CD4-positive, alpha-beta T cell (primary cell): ENCODE measurements around the gene RAB31. TPM values are rescaled to one million over a fixed set of nuclear protein-coding genes. Genes with fewer than 3 reads are reported as not detected.

Source experiments
- ATAC-seq: fragments of 200-7000 bp; cut with Tn5 transposase; one replicate; pipeline ENCODE4 v1.10.0; 2022; ENCODE audit warnings: mild to moderate bottlenecking; ENCODE audit not compliant: poor library complexity
- CTCF ChIA-PET: fragments of 350-600 bp; sonication (Branson Sonifier 250); formaldehyde crosslinking; loops from one replicate; lab custom pipeline; 2021; ENCODE audit warnings: antibody characterized with exemption, inconsistent platforms; lab: Charles Lee
- POLR2A ChIA-PET: fragments of 350-600 bp; sonication (Branson Sonifier 250); formaldehyde crosslinking; loops from one replicate; lab custom pipeline; 2021; ENCODE audit warnings: antibody characterized with exemption, inconsistent platforms; lab: Charles Lee
- DNase-seq, 14 experiments: peaks; one replicate each; pipeline ENCODE4 v3.0.0-alpha.2; 2013 to 2020; ENCODE audit warnings: mixed read lengths in 2 of 14
- H3K27ac ChIP-seq, 2 donors: one replicate each; pipeline versions ENCODE4 v1.5.1 to v1.7.0; 2013; ENCODE audit warnings: low read length in 2 of 2, low read depth in 1 of 2, mild to moderate bottlenecking in 1 of 2
- H3K27me3 ChIP-seq, 2 experiments: 1 replicate in 1 of 2; 2 replicates in 1 of 2; pipeline versions ENCODE4 v1.6.1 to v1.7.0; 2013; ENCODE audit warnings: low read length in 2 of 2, control low read depth in 1 of 2, mild to moderate bottlenecking in 1 of 2, moderate library complexity in 1 of 2; ENCODE audit not compliant: insufficient read depth in 2 of 2, control insufficient read depth in 1 of 2
- H3K36me3 ChIP-seq: one replicate; pipeline ENCODE4 v1.6.1; 2013; ENCODE audit warnings: low read length, control low read depth; ENCODE audit not compliant: insufficient read depth
- H3K4me1 ChIP-seq: one replicate; pipeline ENCODE4 v1.6.1; 2013; ENCODE audit warnings: low read length, control low read depth; ENCODE audit not compliant: insufficient read depth
- H3K4me3 ChIP-seq: one replicate; pipeline ENCODE4 v1.5.1; 2013; ENCODE audit warnings: mild to moderate bottlenecking, low read length, moderate library complexity
- H3K9me3 ChIP-seq, 2 experiments: 1 replicate in 1 of 2; 2 replicates in 1 of 2; pipeline versions ENCODE4 v1.6.1 to v1.7.0; 2013; ENCODE audit warnings: low read length in 2 of 2, mild to moderate bottlenecking in 2 of 2, control low read depth in 1 of 2, moderate library complexity in 1 of 2; ENCODE audit not compliant: control insufficient read depth in 1 of 2, insufficient read depth in 1 of 2
- H3K27ac Mint-ChIP-seq: one replicate; pipeline ENCODE4 v1.8.0; 2020; ENCODE audit warnings: mixed read lengths
- H3K27me3 Mint-ChIP-seq: one replicate; pipeline ENCODE4 v1.8.0; 2021; ENCODE audit warnings: mixed read lengths
- H3K36me3 Mint-ChIP-seq: one replicate; pipeline ENCODE4 v1.8.0; 2021; ENCODE audit warnings: low read depth, mixed read lengths
- H3K4me1 Mint-ChIP-seq: one replicate; pipeline ENCODE4 v1.8.0; 2021; ENCODE audit warnings: low read depth, mixed read lengths
- H3K4me3 Mint-ChIP-seq: one replicate; pipeline ENCODE4 v1.8.0; 2020; ENCODE audit warnings: mild to moderate bottlenecking, mixed read lengths
- H3K9me3 Mint-ChIP-seq: one replicate; pipeline ENCODE4 v1.8.0; 2020; ENCODE audit warnings: mixed read lengths
- CTCF ChIP-seq: fragments of 200-600 bp; IDR thresholded peaks from one replicate; pipeline ENCODE4 v1.8.0; 2022; ENCODE audit warnings: antibody characterized with exemption, mild to moderate bottlenecking
- intact Hi-C, 2 experiments: fragments of 100-400 bp; cut with DNase I in 1 of 2; cut with micrococcal nuclease in 1 of 2; formaldehyde crosslinking; loops; one replicate each; pipeline versions ENCODE4 v1.15.1 to v1.9.0; 2023 to 2025; cut with DNase I, micrococcal nuclease
- total RNA-seq, 174 experiments: library from RNA in 2 of 174; stranded (reverse) in 2 of 174; gene quantifications; one replicate each; pipeline ENCODE4 v1.2.3 and lab custom pipeline; 2021 to 2026

RAB31 gene
- total RNA-seq, 2 experiments from 2014 or later, result 1.1 to 1.3 TPM

- H3K4me1 ChIP-seq, result no peaks in the 10 kb centered on the region
- Mint-ChIP-seq H3K27ac (no peak overlapping the region), H3K9me3 (no peaks in the 10 kb centered on the region), H3K4me1 (no peaks in the 10 kb centered on the region), H3K4me3 (no peak overlapping the region), H3K36me3 (no peaks in the 10 kb centered on the region), H3K27me3 (no peaks in the 10 kb centered on the region)
- H3K36me3 ChIP-seq, result no peaks in the 10 kb centered on the region
- no peaks in the 10 kb centered on the region for H3K27me3 ChIP-seq
- intact Hi-C loops, result no loop called here
- no peak for TF ChIP-seq CTCF
- CTCF ChIA-PET, result no interaction called here
- ATAC-seq (no peak), DNase-seq (no peak)
- no peak overlapping the region for H3K4me3 ChIP-seq
- H3K27ac ChIP-seq, result no peak overlapping the region
- no peaks in the 10 kb centered on the region for H3K9me3 ChIP-seq
- POLR2A ChIA-PET, result no interaction called here
Observed at GRCh38 chr18:9691235-9691634, 16.9 kb upstream of the RAB31 start.

GRCh38 chr18:9694174-9694573, 13.9 kb upstream of the RAB31 start:
- no peaks in the 10 kb centered on the region for H3K9me3 Mint-ChIP-seq
- ATAC-seq (no peak), DNase-seq (no peak)
- ChIA-PET POLR2A (no interaction called here), CTCF (no interaction called here)
- no peaks in the 10 kb centered on the region for H3K9me3 ChIP-seq
- H3K4me3 ChIP-seq, result no peak overlapping the region
- intact Hi-C loops, result no loop called here
- no peak overlapping the region for H3K4me3 Mint-ChIP-seq
- H3K4me1 ChIP-seq, result no peaks in the 10 kb centered on the region
- H3K27me3 ChIP-seq, result no peaks in the 10 kb centered on the region
- H3K27ac ChIP-seq, result no peak overlapping the region
- H3K27me3 Mint-ChIP-seq, result no peaks in the 10 kb centered on the region
- no peaks in the 10 kb centered on the region for H3K36me3 Mint-ChIP-seq
- H3K36me3 ChIP-seq, result no peaks in the 10 kb centered on the region
- H3K27ac Mint-ChIP-seq, result no peak overlapping the region
- no peak for TF ChIP-seq CTCF
- H3K4me1 Mint-ChIP-seq, result no peaks in the 10 kb centered on the region

- no peak overlapping the region for H3K4me3 Mint-ChIP-seq
- Histone ChIP-seq H3K4me3 (no peak overlapping the region), H3K9me3 (no peaks in the 10 kb centered on the region), H3K36me3 (no peaks in the 10 kb centered on the region), H3K27ac (no peak overlapping the region), H3K4me1 (no peaks in the 10 kb centered on the region), H3K27me3 (no peaks in the 10 kb centered on the region)
- no peak for TF ChIP-seq CTCF
- no peaks in the 10 kb centered on the region for H3K4me1 Mint-ChIP-seq
- no peak overlapping the region for H3K27ac Mint-ChIP-seq
- no peaks in the 10 kb centered on the region for H3K36me3 Mint-ChIP-seq
- ATAC-seq, result no peak
- H3K9me3 Mint-ChIP-seq, result no peaks in the 10 kb centered on the region
- no peak for DNase-seq
- H3K27me3 Mint-ChIP-seq, result no peaks in the 10 kb centered on the region
- intact Hi-C loops, result no loop called here
- POLR2A ChIA-PET, result no interaction called here
- CTCF ChIA-PET, result no interaction called here
Observed at GRCh38 chr18:9694952-9695495, 13.1 kb upstream of the RAB31 start.
